ENCODE measurements around the gene PEX5.

PEX5 gene

GRCh38 chr12:7203109-7203508 is 13.6 kb downstream of the PEX5 start:
- no peak overlapping the region for H2AFZ ChIP-seq (ENCODE audit: low read depth)
- no peaks in the 10 kb centered on the region for H3K79me2 ChIP-seq (ENCODE audit: insufficient read depth, low read depth)
- H3K27ac ChIP-seq = no peak overlapping the region
- TF ChIP-seq CTCF (conservative IDR thresholded peaks at IDR 0.05; ENCODE audit: low read depth, low read length) = no peak
- H3K36me3 ChIP-seq (ENCODE audit: insufficient read depth) = no peaks in the 10 kb centered on the region; the same call in 1 of the 2 replicates
- no peaks in the 10 kb centered on the region for H4K20me1 ChIP-seq (ENCODE audit: insufficient read depth)
- no peak overlapping the region for H3K4me2 ChIP-seq
- H3K27me3 ChIP-seq (ENCODE audit: insufficient read depth, low read depth) = no peaks in the 10 kb centered on the region
- H3K9ac ChIP-seq = no peak overlapping the region
- H3K4me3 ChIP-seq (IDR thresholded peaks at IDR 0.05; ENCODE audit: insufficient read depth, low read depth, low read length) = no peak overlapping the region
- H3K4me1 ChIP-seq (ENCODE audit: low read depth, poor library complexity, severe bottlenecking) = no peaks in the 10 kb centered on the region

- Histone ChIP-seq H2AFZ (ENCODE audit: low read depth) (no peak overlapping the region), H3K79me2 (ENCODE audit: insufficient read depth, low read depth) (no peaks in the 10 kb centered on the region)
Measured at GRCh38 chr12:7205091-7205490, 15.6 kb downstream of the PEX5 start.

GRCh38 chr12:7206691-7207090 is 17.2 kb downstream of the PEX5 start:
- no peak overlapping the region for H3K4me2 ChIP-seq
- TF ChIP-seq CTCF (conservative IDR thresholded peaks at IDR 0.05; ENCODE audit: low read depth, low read length) = no peak

More at GRCh38 chr12:7205091-7205490, 15.6 kb downstream of the PEX5 start:
- H3K27ac ChIP-seq = no peak overlapping the region
- H3K4me3 ChIP-seq (IDR thresholded peaks at IDR 0.05; ENCODE audit: insufficient read depth, low read depth, low read length) = no peak overlapping the region
- no peak overlapping the region for H3K9ac ChIP-seq
- H4K20me1 ChIP-seq (ENCODE audit: insufficient read depth) = no peaks in the 10 kb centered on the region
- TF ChIP-seq CTCF (conservative IDR thresholded peaks at IDR 0.05; ENCODE audit: low read depth, low read length) = no peak
- no peaks in the 10 kb centered on the region for H3K4me1 ChIP-seq (ENCODE audit: low read depth, poor library complexity, severe bottlenecking)
- no peak overlapping the region for H3K4me2 ChIP-seq
- H3K36me3 ChIP-seq (ENCODE audit: insufficient read depth) = no peaks in the 10 kb centered on the region; the same call in 1 of the 2 replicates
- no peaks in the 10 kb centered on the region for H3K27me3 ChIP-seq (ENCODE audit: insufficient read depth, low read depth)

GRCh38 chr12:7207866-7208625 is 18.6 kb downstream of the PEX5 start:
- Histone ChIP-seq H3K27ac (no peak overlapping the region), H3K79me2 (ENCODE audit: insufficient read depth, low read depth) (no peaks in the 10 kb centered on the region), H2AFZ (ENCODE audit: low read depth) (no peak overlapping the region), H3K4me3 (IDR thresholded peaks at IDR 0.05; ENCODE audit: insufficient read depth, low read depth, low read length) (no peak overlapping the region), H3K4me1 (ENCODE audit: low read depth, poor library complexity, severe bottlenecking) (no peaks in the 10 kb centered on the region), H3K9ac (no peak overlapping the region), H3K27me3 (ENCODE audit: insufficient read depth, low read depth) (no peaks in the 10 kb centered on the region), H3K4me2 (no peak overlapping the region), H4K20me1 (ENCODE audit: insufficient read depth) (no peaks in the 10 kb centered on the region), H3K36me3 (ENCODE audit: insufficient read depth) (no peaks in the 10 kb centered on the region; the same call in 1 of the 2 replicates)
- TF ChIP-seq CTCF (conservative IDR thresholded peaks at IDR 0.05; ENCODE audit: low read depth, low read length) = no peak

More at GRCh38 chr12:7206691-7207090, 17.2 kb downstream of the PEX5 start:
- H3K9ac ChIP-seq = no peak overlapping the region
- no peak overlapping the region for H3K4me3 ChIP-seq (IDR thresholded peaks at IDR 0.05; ENCODE audit: insufficient read depth, low read depth, low read length)
- H2AFZ ChIP-seq (ENCODE audit: low read depth) = no peak overlapping the region
- no peaks in the 10 kb centered on the region for H4K20me1 ChIP-seq (ENCODE audit: insufficient read depth)
- no peaks in the 10 kb centered on the region for H3K79me2 ChIP-seq (ENCODE audit: insufficient read depth, low read depth)
- H3K27me3 ChIP-seq (ENCODE audit: insufficient read depth, low read depth) = no peaks in the 10 kb centered on the region
- no peaks in the 10 kb centered on the region for H3K4me1 ChIP-seq (ENCODE audit: low read depth, poor library complexity, severe bottlenecking)
- no peaks in the 10 kb centered on the region; the same call in 1 of the 2 replicates for H3K36me3 ChIP-seq (ENCODE audit: insufficient read depth)
- no peak overlapping the region for H3K27ac ChIP-seq

Data from KMS-11 (cell line).